ENCODE measurements around the gene PSMF1. TPM values are rescaled to one million over a fixed set of nuclear protein-coding genes. Genes with fewer than 3 reads are reported as not detected.

Gene PSMF1
- polyA plus RNA-seq, 5 donors = 111 to 155 (median 138) TPM

DNA sequence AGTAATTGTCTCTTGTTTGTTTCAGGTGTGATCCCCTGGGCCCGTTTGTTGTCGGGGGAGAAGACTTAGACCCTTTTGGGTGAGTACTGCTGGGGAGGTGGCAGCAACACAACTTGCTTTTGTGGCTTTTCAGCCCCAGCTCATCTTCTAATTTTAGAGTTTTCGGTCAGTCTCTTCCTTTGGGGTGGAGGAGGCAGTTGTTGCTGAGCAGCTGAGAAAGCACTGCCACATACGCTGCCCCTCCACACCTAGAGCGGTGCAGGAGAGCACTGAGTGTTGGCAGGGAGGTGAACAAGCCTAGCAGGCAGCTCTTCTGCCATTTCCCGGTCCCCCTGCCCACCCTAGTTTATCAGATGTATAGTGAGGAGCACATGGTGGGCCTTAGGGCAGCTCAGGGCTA lies 44.7 kb downstream of the PSMF1 start:
- DNase-seq = no peak

DNA sequence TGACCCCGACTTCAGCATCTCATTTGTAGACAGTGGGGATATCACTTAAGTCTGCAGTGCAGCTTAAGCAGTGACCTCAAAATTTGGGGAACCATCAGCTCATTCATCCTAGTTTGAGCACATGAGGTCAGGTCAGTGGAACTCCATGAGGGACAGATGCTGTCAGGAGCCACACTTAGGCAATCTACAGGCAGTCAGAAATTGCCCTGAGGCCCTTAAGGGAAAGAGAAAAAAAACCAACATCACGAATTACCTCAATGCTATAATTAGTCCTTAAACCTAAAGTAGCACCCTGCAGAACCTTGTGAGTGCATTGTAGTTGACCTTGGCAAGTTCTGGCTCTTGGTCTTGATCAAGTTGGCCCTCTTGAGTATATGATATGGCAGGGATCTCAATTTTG lies 45.3 kb downstream of the PSMF1 start:
- DNase-seq = no peak

- DNase-seq = no peak
These were observed 46.5 kb downstream of the PSMF1 start for GRCh38 chr20:1164871-1165270.

DNA sequence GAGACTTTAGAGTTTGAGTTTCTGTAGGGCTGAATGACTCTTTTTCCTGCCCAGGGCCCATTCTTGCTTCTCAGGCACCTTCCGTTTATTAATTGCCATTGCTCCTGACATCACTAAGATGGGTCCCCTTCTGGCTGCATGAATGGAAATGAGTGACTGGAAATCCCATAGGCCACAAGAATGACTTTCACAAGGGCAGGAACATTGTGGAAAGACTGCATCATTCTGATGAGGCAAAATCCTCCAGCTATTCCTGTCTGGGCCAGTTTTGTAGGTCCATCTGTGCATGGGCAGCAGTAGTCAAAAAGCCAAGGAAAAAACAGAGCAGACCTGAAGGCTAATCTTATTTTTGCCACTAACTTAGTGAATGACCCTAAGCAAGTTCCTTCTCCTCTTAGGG lies 47.1 kb downstream of the PSMF1 start:
- DNase-seq = no peak

GRCh38 chr20:1165941-1166340 lies 47.5 kb downstream of the PSMF1 start:
- no peak for DNase-seq

GRCh38 chr20:1166948-1167720 lies 48.7 kb downstream of the PSMF1 start:
- DNase-seq = no peak

DNA sequence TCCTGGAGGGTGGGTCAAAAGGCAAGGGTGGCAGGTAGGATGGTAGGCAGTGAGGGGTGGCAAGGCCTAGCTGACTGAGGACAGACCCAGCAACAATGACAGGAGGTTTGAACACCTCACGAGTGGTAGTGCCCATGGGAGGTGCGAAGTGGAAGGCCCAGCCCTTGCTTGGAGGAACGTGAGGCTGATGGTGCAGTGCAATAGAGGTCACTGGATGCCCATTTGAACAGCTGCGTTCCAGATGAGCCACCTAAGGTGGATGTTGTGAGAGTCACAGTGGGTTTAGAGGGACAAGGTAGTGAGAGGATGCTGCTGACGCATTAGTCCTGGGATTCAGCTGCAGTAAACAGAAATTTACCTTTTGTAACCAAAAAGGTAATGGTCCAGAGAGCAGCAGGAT lies 50.8 kb downstream of the PSMF1 start:
- no peak for DNase-seq

- peak in 1 of 2 donors; percentile 28 for DNase-seq
These were observed 53.2 kb downstream of the PSMF1 start for GRCh38 chr20:1171461-1172093.

DNA sequence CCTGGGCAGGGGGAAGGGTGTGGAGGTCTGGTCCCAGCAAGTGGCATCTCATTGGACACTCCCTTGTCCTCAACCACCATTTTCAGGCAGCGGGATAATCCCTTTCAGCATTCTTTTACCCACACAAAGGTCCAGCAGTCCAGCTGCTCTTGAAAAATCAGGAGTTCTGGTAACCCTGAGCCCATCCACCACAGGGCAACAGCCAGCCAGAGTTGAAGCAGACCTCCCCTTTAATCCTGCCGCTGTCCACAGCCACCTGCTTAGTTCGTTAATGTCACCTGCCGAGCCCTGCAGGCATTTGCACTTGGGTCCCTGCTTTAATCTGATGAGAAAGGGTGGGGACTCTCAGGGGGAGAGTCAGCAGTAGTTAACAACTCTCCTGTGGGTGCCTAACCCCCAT lies 55.3 kb downstream of the PSMF1 start:
- no peak for DNase-seq

DNA sequence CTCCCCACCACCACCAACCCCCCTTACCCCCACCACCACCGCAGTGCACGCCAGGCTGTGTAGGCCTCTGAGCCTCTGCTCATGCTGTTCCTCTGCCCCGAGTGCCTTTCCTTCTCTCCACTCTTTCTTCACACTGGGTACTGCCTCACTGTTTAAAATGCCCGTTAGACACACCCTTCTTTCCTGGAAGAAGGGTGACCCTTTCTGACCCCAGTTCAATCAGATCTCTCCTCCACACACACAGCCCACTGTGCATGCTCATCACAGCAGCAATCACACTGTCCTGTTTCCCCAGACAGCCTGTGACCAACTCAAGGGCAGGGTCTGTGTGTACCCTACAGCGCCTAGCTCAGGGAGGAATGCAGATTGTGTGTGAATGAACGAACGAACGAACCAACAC lies 56.4 kb downstream of the PSMF1 start:
- DNase-seq = no peak

GRCh38 chr20:1177680-1178079 lies 59.3 kb downstream of the PSMF1 start:
- no peak for DNase-seq

- DNase-seq = no peak
These were observed 59.7 kb downstream of the PSMF1 start for GRCh38 chr20:1178103-1178502.

DNA sequence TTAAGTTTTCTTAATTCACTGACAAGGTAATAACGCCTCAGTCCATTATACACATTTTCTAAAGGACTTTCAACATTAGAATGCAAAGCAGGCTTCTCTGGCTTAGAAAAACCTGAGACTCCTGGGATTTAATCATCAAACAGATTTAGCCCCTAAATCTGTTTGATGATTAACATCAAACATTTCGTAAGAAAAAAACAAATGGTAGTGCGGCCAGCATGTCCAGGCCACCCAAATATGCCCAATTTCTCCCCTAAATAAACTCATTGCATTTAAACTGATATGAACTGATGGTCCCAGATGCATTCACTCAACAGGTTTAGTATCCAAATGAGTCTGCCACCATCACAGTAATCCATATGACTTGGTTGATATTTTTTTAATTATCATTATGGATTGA lies 60.2 kb downstream of the PSMF1 start:
- DNase-seq = no peak

DNA sequence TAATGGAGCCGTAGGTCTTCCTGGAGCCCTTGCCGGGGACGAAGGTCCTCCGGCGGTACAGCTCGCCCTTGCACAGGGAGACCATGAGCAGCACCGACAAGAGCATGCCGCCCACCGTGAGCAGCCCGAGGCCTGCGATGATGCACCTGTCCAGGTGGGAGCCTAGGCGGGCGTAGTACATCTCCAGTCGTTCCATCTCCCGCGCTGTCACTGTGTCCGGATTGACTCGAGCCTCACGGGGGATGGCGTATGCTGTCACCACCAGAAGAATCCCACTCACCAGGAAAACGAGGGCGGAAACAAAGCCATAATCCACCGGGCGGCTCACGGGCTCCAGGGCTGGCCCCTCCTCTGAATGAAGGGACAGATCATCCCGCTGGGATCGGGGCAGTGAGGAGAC lies 62.5 kb downstream of the PSMF1 start:
- no peak for DNase-seq

DNA sequence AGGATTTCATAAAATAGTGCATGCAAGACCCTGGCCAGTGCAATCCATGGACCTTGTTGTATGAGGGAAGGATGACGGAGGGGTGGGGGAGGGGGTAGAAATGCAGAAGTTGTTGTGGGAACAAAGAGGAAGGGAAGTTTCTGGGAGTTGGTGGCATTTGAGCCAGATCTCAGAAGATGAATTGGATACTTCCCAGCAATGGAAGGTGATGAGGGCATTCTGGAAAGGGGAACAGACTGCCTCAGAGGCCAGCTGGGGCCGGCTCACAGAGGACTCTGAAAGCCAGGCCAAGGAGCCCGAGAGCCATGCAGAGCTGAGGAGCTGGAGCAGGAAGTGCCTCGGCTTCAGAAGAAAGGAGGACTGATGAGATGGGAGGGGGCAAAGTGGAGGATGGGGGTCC lies 63.7 kb downstream of the PSMF1 start:
- no peak for DNase-seq

- DNase-seq = no peak
These were observed 64.8 kb downstream of the PSMF1 start for GRCh38 chr20:1183153-1183552.

DNA sequence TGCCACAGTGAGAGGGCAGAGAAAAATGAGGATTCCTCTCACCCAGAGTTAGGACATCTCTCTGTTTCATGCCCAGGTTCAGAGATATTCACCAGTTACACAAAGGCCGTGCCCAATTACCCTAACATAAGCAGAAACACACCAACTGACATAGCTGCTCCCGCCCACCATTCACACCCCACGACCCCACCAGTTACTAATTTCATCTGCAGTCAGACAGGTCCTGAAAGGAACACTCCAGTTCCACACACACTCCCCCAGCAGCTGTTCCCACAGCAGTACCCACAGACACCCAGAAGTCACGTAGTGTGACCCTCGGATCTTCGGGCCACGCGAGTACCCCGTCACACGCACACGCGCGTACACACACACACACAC lies 65.8 kb downstream of the PSMF1 start:
- DNase-seq = no peak

- DNase-seq = no peak
These were observed 66.4 kb downstream of the PSMF1 start, which contains the start of gene TMEM74B for GRCh38 chr20:1184638-1185315. TMEM74B (minus strand) TSS chr20:1184981; CDS start chr20:1183801, 1,180 bp downstream.

DNA sequence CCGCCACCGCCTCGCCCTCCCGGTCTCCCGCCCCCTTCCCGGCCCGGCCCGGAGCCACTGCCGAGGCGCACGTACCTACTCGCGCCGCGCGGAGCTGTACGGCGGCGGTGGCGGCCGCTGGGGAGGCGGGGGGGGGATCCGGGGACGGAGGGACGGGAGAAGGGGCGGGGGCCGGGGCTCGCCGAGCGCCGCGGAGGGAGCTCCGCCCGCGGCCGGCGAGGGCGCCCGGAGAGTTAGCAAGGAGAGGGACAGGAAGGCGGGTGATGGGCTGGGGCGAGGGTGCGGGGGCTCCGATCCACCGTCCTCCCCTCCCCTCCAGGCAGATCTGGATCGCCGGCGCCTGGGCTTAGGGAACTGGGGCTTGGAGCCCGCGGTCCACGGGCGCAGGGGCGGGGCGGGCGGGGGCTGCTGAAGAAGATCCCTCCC lies 66.9 kb downstream of the PSMF1 start:
- DNase-seq = no peak

- DNase-seq = peak in 1 of 2 donors; percentile 26
These were observed 67.5 kb downstream of the PSMF1 start for GRCh38 chr20:1185790-1186334.

DNA sequence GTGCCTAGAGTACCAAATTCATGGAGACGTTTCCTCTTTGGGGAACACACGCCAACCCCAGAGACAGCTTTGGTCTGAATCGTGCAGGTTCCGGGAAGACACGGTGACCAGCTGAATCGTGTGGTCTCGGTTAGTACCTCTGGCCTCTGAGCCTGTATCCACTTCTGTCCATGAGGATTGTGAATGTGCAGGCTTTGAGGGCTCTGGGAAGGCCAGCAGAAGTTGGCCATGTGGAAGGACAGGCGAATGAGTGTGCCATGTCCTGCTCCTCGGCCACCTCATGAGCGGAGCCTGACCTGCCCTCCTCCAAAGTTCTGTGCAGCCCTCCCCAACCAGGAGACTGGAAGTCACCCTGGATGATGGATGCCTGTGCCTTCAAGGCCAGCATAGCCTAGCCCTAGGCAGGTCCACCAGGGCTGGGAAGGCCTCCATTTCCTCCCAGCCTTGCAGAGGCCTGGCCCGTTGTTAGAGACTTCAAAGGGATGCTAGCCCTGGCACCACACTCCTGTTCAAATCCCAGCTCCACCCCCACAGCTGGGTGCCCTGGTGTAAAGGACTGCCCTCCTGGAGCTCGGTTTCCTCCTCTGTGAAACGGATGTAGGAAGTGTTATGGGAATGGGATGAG lies 68.1 kb downstream of the PSMF1 start:
- DNase-seq = no peak

GRCh38 chr20:1187605-1188171 lies 69.3 kb downstream of the PSMF1 start:
- no peak for DNase-seq
